ENCODE measurements around the gene GSK3A. TPM values are rescaled to one million over a fixed set of nuclear protein-coding genes. Genes with fewer than 3 reads are reported as not detected.

The GSK3A gene
- total and polyA plus RNA-seq, 2 of the 8 experiments (the other 6 are each of a cell fraction or from before 2014, with no cell fraction given): 55.3 to 84.0 TPM

DNA sequence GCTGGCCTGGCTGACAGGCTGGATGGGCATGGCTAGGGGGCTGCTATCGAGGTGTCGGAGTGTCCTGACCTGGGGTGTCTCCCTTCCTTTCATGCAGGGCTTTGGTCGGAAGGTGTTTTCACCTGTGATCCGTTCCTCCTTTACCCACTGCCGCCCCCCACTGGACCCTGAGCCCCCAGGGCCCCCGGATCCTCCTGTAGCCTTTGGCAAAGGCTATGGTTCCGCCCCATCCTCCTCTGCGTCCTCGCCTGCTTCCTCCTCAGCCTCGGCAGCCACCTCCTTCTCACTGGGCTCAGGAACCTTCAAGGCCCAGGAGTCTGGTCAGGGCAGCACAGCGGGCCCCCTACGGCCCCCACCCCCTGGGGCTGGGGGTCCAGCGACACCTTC is 47.7 kb upstream of the GSK3A start:
- Histone ChIP-seq H3K27ac (ENCODE audit: low read depth, low read length) (no peak overlapping the region), H2BK15ac (ENCODE audit: low read length) (no peak overlapping the region), H3K36me3 (ENCODE audit: control insufficient read depth in 2 of 4, insufficient read depth in 4 of 4, low read length in 3 of 4) (peaks cover 13 to 66% (median 54%) of the 10 kb centered on the region in 4 experiments; a peak in 7 of 8 replicates), H2AFZ (ENCODE audit: low read length) (no peak overlapping the region), H4K8ac (ENCODE audit: extremely low read depth, insufficient read depth, low read length) (no peak overlapping the region), H4K5ac (ENCODE audit: insufficient read length, low read depth, low read length) (no peak overlapping the region), H3K79me1 (ENCODE audit: low read depth, low read length) (peaks cover 17% of the 10 kb centered on the region), H2AK5ac (ENCODE audit: low read depth, low read length) (no peak overlapping the region), H2BK5ac (ENCODE audit: low read depth, low read length) (no peak overlapping the region), H3K56ac (replicated peaks; ENCODE audit: insufficient read length, low read depth, low read length) (no peak overlapping the region), H3K4ac (replicated peaks; ENCODE audit: insufficient read length, low read depth, low read length) (no peak overlapping the region), H4K20me1 (replicated peaks in 1 of 2; ENCODE audit: control insufficient read depth in 1 of 2, insufficient read depth in 2 of 2, low read length in 2 of 2) (peaks cover 3 to 18% of the 10 kb centered on the region in 2 experiments), H3K4me3 (ENCODE audit: extremely low read depth in 1 of 4, insufficient read depth in 2 of 4, low read depth in 3 of 4, low read length in 4 of 4) (no peak overlapping the region), H4K91ac (replicated peaks; ENCODE audit: insufficient read length, low read length) (no peak overlapping the region), H3K4me1 (replicated peaks in 1 of 4; ENCODE audit: control insufficient read depth in 3 of 4, insufficient read depth in 4 of 4, low read length in 3 of 4) (peaks cover 0 to 10% (median 5%) of the 10 kb centered on the region in 4 experiments; a peak in 4 of 7 replicates), H3K18ac (ENCODE audit: extremely low read depth, low read length) (no peak overlapping the region), H3K4me2 (ENCODE audit: insufficient read depth in 1 of 2, low read depth in 2 of 2, low read length in 2 of 2) (no peak overlapping the region), H2BK20ac (ENCODE audit: low read length) (no peak overlapping the region), H3K9me3 (ENCODE audit: insufficient read depth in 2 of 2, low read depth in 1 of 2, low read length in 1 of 2) (no peaks in the 10 kb centered on the region), H3K23me2 (ENCODE audit: low read depth, low read length) (peaks cover 2% of the 10 kb centered on the region), H3K9ac (replicated peaks in 1 of 4; ENCODE audit: extremely low read depth in 1 of 4, low read depth in 3 of 4, low read length in 3 of 4) (no peak overlapping the region), H3K14ac (ENCODE audit: insufficient read length) (no peak overlapping the region), H3K27me3 (replicated peaks in 1 of 4; ENCODE audit: control insufficient read depth in 3 of 4, extremely low read depth in 1 of 4, insufficient read depth in 3 of 4, low read length in 3 of 4) (no peaks in the 10 kb centered on the region), H2BK12ac (ENCODE audit: low read depth, low read length) (no peak overlapping the region), H3K79me2 (ENCODE audit: control insufficient read depth in 1 of 2, insufficient read depth in 2 of 2, low read length in 2 of 2) (peaks cover 0 to 12% of the 10 kb centered on the region in 2 experiments; a peak in 2 of 4 replicates), H3K23ac (ENCODE audit: insufficient read length) (no peak overlapping the region), H2BK120ac (replicated peaks; ENCODE audit: low read depth, low read length) (no peak overlapping the region)
- ChIA-PET CTCF (ENCODE audit: partially characterized antibody) (interaction anchor here (0.9 to 10.6 kb wide), 5 partner anchors 6 to 43 kb away, joined by 3 to 155 read pairs (median 12); partner anchors contain the start of gene GSK3A), POLR2A (ENCODE audit: partially characterized antibody) (interaction anchor here (0.7 to 3.0 kb wide), 5 partner anchors 8 to 87 kb away, joined by 3 to 18 read pairs (median 4); partner anchors contain the start of gene PAFAH1B3)
- WGBS, 2 experiments (ENCODE audit: extremely low coverage in 1 of 2, insufficient coverage in 1 of 2, insufficient read length in 1 of 2, insufficient replicate concordance in 2 of 2, low coverage in 1 of 2, low lambda C conversion rate in 2 of 2, missing lambda C conversion rate in 1 of 2): 94% methylated on average over 13 of the region's 13 CpGs; no CpG with 5 or more reads in 1 of the 2 experiments
- FAIRE-seq (no peak), DNase-seq (ENCODE audit: low read depth in 1 of 2, low spot score in 2 of 2) (peak in 1 of 2 experiments; percentile 50)
- TF ChIP-seq, protein P1, sequence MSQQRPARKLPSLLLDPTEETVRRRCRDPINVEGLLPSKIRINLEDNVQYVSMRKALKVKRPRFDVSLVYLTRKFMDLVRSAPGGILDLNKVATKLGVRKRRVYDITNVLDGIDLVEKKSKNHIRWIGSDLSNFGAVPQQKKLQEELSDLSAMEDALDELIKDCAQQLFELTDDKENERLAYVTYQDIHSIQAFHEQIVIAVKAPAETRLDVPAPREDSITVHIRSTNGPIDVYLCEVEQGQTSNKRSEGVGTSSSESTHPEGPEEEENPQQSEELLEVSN (IDR thresholded peaks at IDR 0.05): no peak
- no peak for TF ChIP-seq POU5F1 (IDR thresholded peaks at IDR 0.05; ENCODE audit: low read depth, low read length)
- TF ChIP-seq CHD1 (IDR thresholded peaks at IDR 0.05; ENCODE audit: low read depth, low read length): no peak
- TF ChIP-seq RFX5 (IDR thresholded peaks at IDR 0.05; ENCODE audit: borderline replicate concordance, low read depth, low read length): no peak
- no peak for TF ChIP-seq BRCA1 (IDR thresholded peaks at IDR 0.05; ENCODE audit: low read depth, low read length)
- no peak for TF ChIP-seq RNF2 (IDR thresholded peaks at IDR 0.05; ENCODE audit: borderline replicate concordance, low read depth, low read length, missing control alignments, poor library complexity, severe bottlenecking)
- TF ChIP-seq CREB1 (IDR thresholded peaks at IDR 0.05): no peak
- TF ChIP-seq ATF3 (IDR thresholded peaks at IDR 0.05; ENCODE audit: insufficient read depth, low read depth, low read length): no peak
- no peak for TF ChIP-seq GTF2F1 (IDR thresholded peaks at IDR 0.05; ENCODE audit: borderline replicate concordance, low read depth, low read length)
